Measurements from ENCODE around the gene SYT1.

Gene SYT1

GRCh38 chr12:79322905-79323304 is 458.3 kb downstream of the SYT1 start:
- peaks cover 23% of the 10 kb centered on the region for H3K4me1 ChIP-seq (ENCODE audit: insufficient read depth, low read length)
- H3K9ac ChIP-seq (ENCODE audit: low read depth, low read length) = no peak overlapping the region
- H3K27me3 ChIP-seq (ENCODE audit: insufficient read depth, low read length) = no peaks in the 10 kb centered on the region
- no peaks in the 10 kb centered on the region for H3K36me3 ChIP-seq (ENCODE audit: insufficient read depth, low read length)
- no peak overlapping the region for H3K27ac ChIP-seq (ENCODE audit: low read depth, low read length)
- H3K9me3 ChIP-seq (ENCODE audit: insufficient read depth, low read depth, low read length) = no peaks in the 10 kb centered on the region
- no peak overlapping the region for H3K4me3 ChIP-seq (ENCODE audit: low read length)
- 57% methylated on average over 1 of the region's 1 CpG for WGBS

GRCh38 chr12:79324571-79324970 is 460.0 kb downstream of the SYT1 start:
- Histone ChIP-seq H3K27me3 (ENCODE audit: insufficient read depth, low read length) (no peaks in the 10 kb centered on the region), H3K9ac (ENCODE audit: low read depth, low read length) (no peak overlapping the region), H3K9me3 (ENCODE audit: insufficient read depth, low read depth, low read length) (no peaks in the 10 kb centered on the region), H3K27ac (ENCODE audit: low read depth, low read length) (no peak overlapping the region), H3K4me3 (ENCODE audit: low read length) (no peak overlapping the region), H3K36me3 (ENCODE audit: insufficient read depth, low read length) (no peaks in the 10 kb centered on the region), H3K4me1 (ENCODE audit: insufficient read depth, low read length) (peaks cover 23% of the 10 kb centered on the region)
- WGBS = 95% methylated on average over 3 of the region's 3 CpGs

- no peak overlapping the region for H3K27ac ChIP-seq (ENCODE audit: low read depth, low read length)
Observed at GRCh38 chr12:79326222-79326621, 461.6 kb downstream of the SYT1 start.

GRCh38 chr12:79326663-79327062 is 462.1 kb downstream of the SYT1 start:
- WGBS = 100% methylated on average over 1 of the region's 2 CpGs
- no peak overlapping the region for H3K9ac ChIP-seq (ENCODE audit: low read depth, low read length)
- no peaks in the 10 kb centered on the region for H3K9me3 ChIP-seq (ENCODE audit: insufficient read depth, low read depth, low read length)
- H3K36me3 ChIP-seq (ENCODE audit: insufficient read depth, low read length) = no peaks in the 10 kb centered on the region
- H3K4me3 ChIP-seq (ENCODE audit: low read length) = no peak overlapping the region
- no peak overlapping the region for H3K27ac ChIP-seq (ENCODE audit: low read depth, low read length)
- H3K27me3 ChIP-seq (ENCODE audit: insufficient read depth, low read length) = no peaks in the 10 kb centered on the region
- H3K4me1 ChIP-seq (ENCODE audit: insufficient read depth, low read length) = peaks cover 18% of the 10 kb centered on the region

More at GRCh38 chr12:79326222-79326621, 461.6 kb downstream of the SYT1 start:
- WGBS = 95% methylated on average over 2 of the region's 2 CpGs
- Histone ChIP-seq H3K9me3 (ENCODE audit: insufficient read depth, low read depth, low read length) (no peaks in the 10 kb centered on the region), H3K27me3 (ENCODE audit: insufficient read depth, low read length) (no peaks in the 10 kb centered on the region), H3K36me3 (ENCODE audit: insufficient read depth, low read length) (no peaks in the 10 kb centered on the region), H3K4me3 (ENCODE audit: low read length) (no peak overlapping the region), H3K4me1 (ENCODE audit: insufficient read depth, low read length) (peaks cover 21% of the 10 kb centered on the region), H3K9ac (ENCODE audit: low read depth, low read length) (no peak overlapping the region)

GRCh38 chr12:79327465-79327864 is 462.9 kb downstream of the SYT1 start:
- H3K9me3 ChIP-seq (ENCODE audit: insufficient read depth, low read depth, low read length) = no peaks in the 10 kb centered on the region
- no peak overlapping the region for H3K27ac ChIP-seq (ENCODE audit: low read depth, low read length)
- H3K4me1 ChIP-seq (ENCODE audit: insufficient read depth, low read length) = peaks cover 18% of the 10 kb centered on the region
- no peaks in the 10 kb centered on the region for H3K36me3 ChIP-seq (ENCODE audit: insufficient read depth, low read length)
- no peaks in the 10 kb centered on the region for H3K27me3 ChIP-seq (ENCODE audit: insufficient read depth, low read length)
- H3K9ac ChIP-seq (ENCODE audit: low read depth, low read length) = no peak overlapping the region
- 89% methylated on average over 1 of the region's 1 CpG for WGBS
- no peak overlapping the region for H3K4me3 ChIP-seq (ENCODE audit: low read length)

GRCh38 chr12:79329933-79330332 is 465.4 kb downstream of the SYT1 start:
- Histone ChIP-seq H3K27ac (ENCODE audit: low read depth, low read length) (no peak overlapping the region), H3K4me3 (ENCODE audit: low read length) (no peak overlapping the region), H3K27me3 (ENCODE audit: insufficient read depth, low read length) (no peaks in the 10 kb centered on the region), H3K9me3 (ENCODE audit: insufficient read depth, low read depth, low read length) (no peaks in the 10 kb centered on the region), H3K4me1 (ENCODE audit: insufficient read depth, low read length) (peaks cover 17% of the 10 kb centered on the region), H3K36me3 (ENCODE audit: insufficient read depth, low read length) (no peaks in the 10 kb centered on the region), H3K9ac (ENCODE audit: low read depth, low read length) (no peak overlapping the region)
- 92% methylated on average over 1 of the region's 2 CpGs for WGBS

- WGBS = 60% methylated on average over 1 of the region's 1 CpG
- H3K27ac ChIP-seq (ENCODE audit: low read depth, low read length) = no peak overlapping the region
- no peak overlapping the region for H3K9ac ChIP-seq (ENCODE audit: low read depth, low read length)
- H3K36me3 ChIP-seq (ENCODE audit: insufficient read depth, low read length) = no peaks in the 10 kb centered on the region
- H3K27me3 ChIP-seq (ENCODE audit: insufficient read depth, low read length) = no peaks in the 10 kb centered on the region
- peaks cover 17% of the 10 kb centered on the region for H3K4me1 ChIP-seq (ENCODE audit: insufficient read depth, low read length)
- no peaks in the 10 kb centered on the region for H3K9me3 ChIP-seq (ENCODE audit: insufficient read depth, low read depth, low read length)
- H3K4me3 ChIP-seq (ENCODE audit: low read length) = no peak overlapping the region
Observed at GRCh38 chr12:79331870-79332269, 467.3 kb downstream of the SYT1 start.

- WGBS = 95% methylated on average over 3 of the region's 3 CpGs
- Histone ChIP-seq H3K4me1 (ENCODE audit: insufficient read depth, low read length) (peaks cover 17% of the 10 kb centered on the region), H3K9me3 (ENCODE audit: insufficient read depth, low read depth, low read length) (no peaks in the 10 kb centered on the region), H3K9ac (ENCODE audit: low read depth, low read length) (no peak overlapping the region), H3K27me3 (ENCODE audit: insufficient read depth, low read length) (no peaks in the 10 kb centered on the region), H3K4me3 (ENCODE audit: low read length) (no peak overlapping the region), H3K27ac (ENCODE audit: low read depth, low read length) (no peak overlapping the region), H3K36me3 (ENCODE audit: insufficient read depth, low read length) (no peaks in the 10 kb centered on the region)
Observed at GRCh38 chr12:79333144-79333543, 468.6 kb downstream of the SYT1 start.

GRCh38 chr12:79337662-79338290 is 473.2 kb downstream of the SYT1 start:
- H3K27ac ChIP-seq (ENCODE audit: low read depth, low read length) = no peak overlapping the region
- H3K36me3 ChIP-seq (ENCODE audit: insufficient read depth, low read length) = no peaks in the 10 kb centered on the region
- H3K4me3 ChIP-seq (ENCODE audit: low read length) = no peak overlapping the region
- WGBS = 95% methylated on average over 5 of the region's 5 CpGs
- H3K9me3 ChIP-seq (ENCODE audit: insufficient read depth, low read depth, low read length) = no peaks in the 10 kb centered on the region
- no peaks in the 10 kb centered on the region for H3K27me3 ChIP-seq (ENCODE audit: insufficient read depth, low read length)
- H3K4me1 ChIP-seq (ENCODE audit: insufficient read depth, low read length) = peaks cover 5% of the 10 kb centered on the region; the same call in 1 of the 2 replicates
- H3K9ac ChIP-seq (ENCODE audit: low read depth, low read length) = no peak overlapping the region

- H3K9me3 ChIP-seq (ENCODE audit: insufficient read depth, low read depth, low read length) = no peaks in the 10 kb centered on the region
- no peaks in the 10 kb centered on the region for H3K36me3 ChIP-seq (ENCODE audit: insufficient read depth, low read length)
- H3K27ac ChIP-seq (ENCODE audit: low read depth, low read length) = no peak overlapping the region
- WGBS = 61% methylated on average over 4 of the region's 5 CpGs
- H3K4me1 ChIP-seq (ENCODE audit: insufficient read depth, low read length) = no peaks in the 10 kb centered on the region
- no peak overlapping the region for H3K4me3 ChIP-seq (ENCODE audit: low read length)
- H3K9ac ChIP-seq (ENCODE audit: low read depth, low read length) = no peak overlapping the region
- no peaks in the 10 kb centered on the region for H3K27me3 ChIP-seq (ENCODE audit: insufficient read depth, low read length)
Observed at GRCh38 chr12:79344855-79345847, 480.6 kb downstream of the SYT1 start.

GRCh38 chr12:79347866-79348265 is 483.3 kb downstream of the SYT1 start:
- WGBS = 91% methylated on average over 1 of the region's 1 CpG
- H3K4me3 ChIP-seq (ENCODE audit: low read length) = no peak overlapping the region

More at GRCh38 chr12:79347866-79348265, 483.3 kb downstream of the SYT1 start:
- Histone ChIP-seq H3K9ac (ENCODE audit: low read depth, low read length) (no peak overlapping the region), H3K9me3 (ENCODE audit: insufficient read depth, low read depth, low read length) (no peaks in the 10 kb centered on the region), H3K27ac (ENCODE audit: low read depth, low read length) (no peak overlapping the region), H3K27me3 (ENCODE audit: insufficient read depth, low read length) (no peaks in the 10 kb centered on the region), H3K36me3 (ENCODE audit: insufficient read depth, low read length) (no peaks in the 10 kb centered on the region), H3K4me1 (ENCODE audit: insufficient read depth, low read length) (peaks cover 8% of the 10 kb centered on the region; the same call in 1 of the 2 replicates)
